Hematopoietic multipotent progenitor cell treated with erythropoietin and hydrocortisone succinate and interleukin-3 and kit ligand, for 6 days (in vitro differentiated cells): ENCODE data around the gene BTBD16.

Experiments used
- DNase-seq: peaks from one replicate; pipeline ENCODE4 v3.0.0-alpha.2; 2015

BTBD16 gene

DNA sequence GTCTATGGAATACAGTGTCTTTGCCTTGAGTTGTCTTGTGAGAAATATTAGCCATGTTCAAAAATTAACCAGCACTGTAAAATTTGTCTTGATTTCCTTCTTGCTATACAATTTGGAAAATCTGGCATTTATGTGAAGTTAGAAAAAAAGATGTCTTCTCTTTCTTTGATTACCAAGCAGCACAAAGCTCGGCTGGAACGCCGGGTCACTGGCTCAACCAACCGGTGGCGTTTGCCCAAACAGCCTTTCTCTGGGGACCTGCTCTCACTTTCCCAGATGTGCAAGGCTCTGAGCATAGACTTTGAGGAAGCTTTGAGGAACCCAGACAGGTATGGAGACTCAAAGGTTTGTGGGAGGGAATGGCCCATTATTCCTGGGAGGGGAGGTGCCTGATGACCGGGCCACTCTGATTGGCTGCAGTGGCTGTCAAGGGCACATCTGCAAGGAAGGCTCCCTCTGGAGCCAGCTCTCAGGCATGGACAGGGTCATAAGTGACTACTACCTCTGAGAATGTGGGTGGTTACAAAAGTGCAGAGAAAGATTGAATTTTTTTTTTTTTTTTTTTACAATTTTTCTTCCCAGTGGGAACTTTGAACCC is 5.6 kb downstream of the BTBD16 start:
- DNase-seq: no peak

DNA sequence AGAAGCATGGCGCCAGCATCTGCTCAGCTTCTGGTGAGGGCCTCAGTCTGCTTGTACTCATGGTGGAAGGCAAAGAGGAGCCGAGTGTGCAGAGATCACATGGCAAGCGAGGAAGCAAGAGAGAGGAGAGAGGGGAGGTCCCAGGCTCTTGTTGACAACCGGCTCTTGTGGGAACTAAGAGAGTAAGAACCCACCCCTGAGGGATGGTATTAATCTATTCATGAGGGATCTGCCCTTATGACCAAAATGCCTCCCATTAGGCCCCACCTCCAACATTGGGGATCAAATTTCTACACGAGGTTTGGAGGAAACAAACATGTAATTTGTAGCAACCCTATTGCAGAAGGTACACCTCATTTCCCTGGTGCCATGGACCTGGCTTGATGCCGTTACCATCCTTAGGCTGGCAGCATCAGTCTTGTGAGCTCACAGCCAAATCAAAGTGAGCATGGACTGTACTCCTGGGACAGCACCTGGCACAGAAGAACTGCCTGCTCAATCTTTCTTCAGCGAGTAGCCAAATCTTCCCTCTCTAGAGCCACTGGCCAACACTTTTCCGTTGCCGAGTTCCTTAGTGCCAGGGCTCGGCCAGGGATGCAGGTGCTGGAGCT is 6.5 kb downstream of the BTBD16 start:
- DNase-seq: no peak

DNA sequence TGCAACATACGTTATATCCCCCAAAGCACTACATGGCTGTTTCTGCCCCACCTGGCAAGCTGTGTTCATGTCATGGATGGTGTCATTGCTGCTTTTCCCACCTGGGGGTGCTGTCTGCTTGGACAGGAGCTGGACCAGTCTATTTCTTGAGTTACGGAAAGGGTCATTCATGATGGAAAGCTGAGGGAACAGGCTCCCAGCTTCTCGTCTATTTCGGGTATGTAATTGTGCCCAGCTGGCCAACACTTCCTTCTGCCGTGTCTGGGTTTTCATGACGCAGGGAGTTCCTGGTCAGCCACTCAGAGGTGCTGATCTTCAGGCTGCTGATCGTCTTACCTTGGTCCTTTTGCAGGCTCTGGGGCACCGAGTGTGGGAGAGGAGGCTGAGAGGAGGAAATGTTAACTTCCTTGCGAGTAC is 8.6 kb downstream of the BTBD16 start:
- DNase-seq: peak; percentile 27

DNA sequence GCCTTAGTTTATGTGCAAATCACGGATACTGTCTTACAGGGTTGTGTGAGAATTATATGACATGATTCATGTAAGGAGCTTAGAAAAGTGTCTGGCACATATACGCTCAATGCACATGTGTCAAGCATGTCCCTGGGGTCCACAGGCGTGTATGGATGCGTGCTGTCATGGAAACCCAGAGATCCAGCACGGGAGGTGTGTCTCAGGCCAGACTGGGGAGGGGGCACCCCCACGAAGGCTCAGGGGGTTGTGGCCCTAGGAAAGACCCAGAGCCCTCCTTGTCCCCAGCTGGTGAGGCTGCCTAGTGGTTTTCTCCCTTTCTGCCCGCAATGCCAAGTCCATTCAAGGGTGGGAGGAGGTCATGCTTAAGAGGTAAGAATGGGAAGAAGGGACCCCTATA is 9.1 kb downstream of the BTBD16 start:
- DNase-seq: no peak

DNA sequence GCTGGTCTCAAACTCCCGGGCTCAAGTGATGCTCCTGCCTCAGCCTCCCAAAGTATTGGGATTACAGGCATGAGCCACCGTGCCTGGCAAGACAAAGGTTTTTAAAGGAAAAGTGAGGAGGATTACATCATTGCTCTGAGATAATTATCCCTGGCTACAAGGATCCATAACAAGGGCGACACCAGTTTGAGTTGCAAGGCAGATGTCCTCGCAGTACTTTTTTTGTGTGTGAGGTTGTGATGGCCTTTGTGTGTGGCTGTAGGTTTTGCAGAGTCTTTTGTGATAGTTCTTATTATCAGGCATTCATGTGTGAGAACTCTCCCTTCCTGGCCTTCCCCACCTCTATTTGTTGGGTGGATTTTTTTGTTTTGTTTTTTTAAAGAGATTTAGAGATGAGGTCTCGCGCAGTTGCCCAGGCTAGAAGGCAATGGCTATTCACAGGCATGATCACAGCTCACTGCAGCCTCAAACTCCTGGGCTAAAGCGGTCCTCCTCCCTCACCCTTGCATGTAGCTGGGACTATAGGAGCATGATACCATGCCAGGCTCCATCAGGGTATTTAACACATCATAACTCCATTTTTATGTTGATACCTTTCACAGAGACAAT is 10.0 kb downstream of the BTBD16 start:
- no peak for DNase-seq

DNA sequence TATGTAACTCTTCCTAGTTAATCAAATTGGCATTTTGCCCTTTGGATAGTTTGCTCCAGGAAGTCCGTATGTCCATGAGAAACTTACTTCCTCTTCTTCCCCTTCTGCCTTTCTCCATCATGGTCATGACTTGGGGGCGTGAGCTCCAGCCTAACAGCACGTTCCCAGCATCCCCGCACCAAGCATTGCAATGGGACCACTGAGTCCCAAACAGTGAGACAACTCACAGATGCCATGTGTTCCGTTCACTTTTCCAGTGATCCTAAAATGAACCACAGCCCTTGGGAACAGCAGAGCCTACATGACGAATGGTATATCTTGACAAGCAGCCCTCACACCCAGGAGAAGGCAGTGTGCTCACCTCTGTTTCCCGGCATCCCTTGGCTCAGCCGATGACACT is 10.7 kb downstream of the BTBD16 start:
- no peak for DNase-seq

DNA sequence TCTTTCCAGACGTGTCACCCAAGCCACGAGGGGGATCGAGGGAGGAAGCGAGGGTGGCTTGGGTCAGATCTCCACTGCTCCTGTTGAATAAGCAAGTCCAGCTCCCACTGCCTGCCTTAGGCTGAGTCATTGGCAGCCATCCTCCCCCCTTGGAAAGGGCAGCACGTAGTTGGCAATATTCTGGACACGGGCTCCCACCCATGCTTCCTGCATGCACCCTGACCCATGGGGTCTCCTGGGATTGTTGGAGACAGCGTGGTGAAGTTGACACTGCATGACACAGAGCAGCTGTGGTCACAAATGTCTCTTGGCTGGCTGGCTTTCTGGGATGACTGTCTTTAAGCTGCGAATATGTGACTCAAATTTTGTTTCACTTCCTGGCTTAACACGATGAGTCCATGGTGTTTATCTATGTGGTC is 11.2 kb downstream of the BTBD16 start:
- DNase-seq: no peak

DNA sequence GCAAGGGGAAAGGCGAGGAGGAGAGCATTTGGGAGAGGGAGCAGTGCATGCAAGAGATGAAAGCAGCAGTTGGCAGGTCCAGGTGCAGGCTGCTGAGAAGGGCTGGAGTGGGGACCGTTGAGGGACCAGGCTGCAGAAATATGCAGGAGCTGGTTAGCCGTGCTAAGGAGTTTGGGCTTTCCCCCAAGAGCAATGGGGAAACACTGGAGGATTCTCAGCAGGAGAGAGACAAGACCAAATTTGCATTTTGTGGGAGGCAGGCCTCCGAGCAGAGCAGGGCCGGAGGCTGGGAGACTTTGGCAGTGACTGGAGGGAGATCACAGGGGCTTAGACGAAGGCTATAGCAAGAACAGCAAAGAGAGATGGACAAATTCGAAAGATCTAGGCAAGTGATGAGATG is 11.8 kb downstream of the BTBD16 start:
- DNase-seq: no peak

DNA sequence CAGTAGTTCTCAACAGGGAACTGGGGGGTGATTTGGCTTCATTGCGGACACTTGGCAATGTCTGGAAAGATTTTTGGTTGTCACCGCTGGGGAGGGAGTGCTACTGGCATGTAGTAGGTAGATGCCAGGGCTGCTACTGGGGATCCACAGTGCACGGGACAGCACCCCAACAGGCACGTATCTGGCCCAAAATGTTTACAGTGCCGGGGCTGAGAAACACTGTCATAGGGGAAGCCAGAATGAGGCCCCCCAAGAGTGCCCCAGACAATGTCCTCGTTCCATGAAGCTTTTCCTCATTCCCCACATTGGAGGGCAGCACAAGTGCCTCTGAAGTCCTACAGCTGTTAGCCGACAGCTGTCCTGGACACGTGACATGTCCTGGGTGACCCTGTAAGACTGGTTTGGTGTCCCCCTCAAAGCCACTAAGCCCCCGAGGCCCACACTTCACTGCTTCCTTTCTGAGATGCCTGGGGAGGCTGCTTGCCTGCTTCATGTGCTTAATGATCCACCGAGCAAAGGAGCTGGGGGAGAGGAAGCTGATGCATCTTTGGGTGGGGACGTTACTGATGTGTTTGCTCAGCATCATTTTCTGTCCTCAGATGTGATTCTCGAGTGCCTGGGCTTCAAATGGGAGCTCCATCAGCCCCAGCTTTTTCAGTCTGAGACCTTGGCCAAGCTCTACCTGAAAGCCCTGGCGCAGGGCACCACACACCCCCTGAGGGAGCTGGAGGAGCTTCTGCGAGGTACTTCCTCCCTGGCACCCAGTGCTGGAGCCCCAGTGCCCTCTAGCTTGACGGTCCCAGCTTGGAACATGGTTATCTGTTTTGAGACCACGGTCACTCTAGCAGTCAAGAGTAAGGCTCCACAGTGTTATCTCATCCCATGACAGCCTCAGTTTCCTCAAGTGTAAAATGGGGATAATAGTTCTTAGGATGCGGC is 14.7 kb downstream of the BTBD16 start:
- no peak for DNase-seq

DNA sequence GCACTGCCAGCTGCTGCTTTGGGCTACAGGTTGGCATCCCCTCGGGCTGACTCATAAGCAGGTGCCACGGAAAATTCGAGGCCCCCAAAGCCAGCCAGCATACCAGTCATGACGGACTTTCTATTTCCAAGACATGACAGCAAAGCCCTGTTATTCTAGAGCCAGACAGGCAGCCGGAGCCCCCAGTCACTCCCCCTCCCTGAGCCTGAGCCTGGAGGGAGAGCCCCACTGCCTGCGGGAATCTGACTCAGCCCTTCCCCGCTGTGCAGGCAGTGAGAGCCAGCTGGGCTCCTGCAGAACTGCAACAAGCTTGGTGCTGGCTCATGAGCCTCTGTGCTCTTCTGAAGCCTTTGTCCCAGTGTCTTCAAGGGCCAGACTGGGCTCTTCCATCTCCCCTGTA is 15.8 kb downstream of the BTBD16 start:
- DNase-seq: no peak

DNA sequence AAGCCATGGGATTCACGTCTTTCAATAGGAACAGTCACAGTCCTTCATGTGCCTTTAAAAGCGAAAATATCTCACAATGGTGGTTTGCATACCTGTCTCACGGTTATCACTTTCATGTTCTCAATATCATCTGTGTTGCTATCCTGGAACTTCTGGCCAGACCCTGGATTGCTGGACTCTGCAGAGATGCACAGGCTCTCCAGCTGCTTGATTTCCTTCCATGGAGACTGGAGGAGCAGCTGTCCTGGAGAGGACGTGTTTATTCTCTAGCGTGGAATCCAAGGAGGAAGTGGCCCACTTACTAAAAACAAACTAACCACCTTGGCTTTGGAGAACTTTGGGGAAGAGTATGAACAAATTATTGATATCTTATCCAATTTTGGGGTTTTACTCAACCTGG is 16.5 kb downstream of the BTBD16 start:
- no peak for DNase-seq

DNA sequence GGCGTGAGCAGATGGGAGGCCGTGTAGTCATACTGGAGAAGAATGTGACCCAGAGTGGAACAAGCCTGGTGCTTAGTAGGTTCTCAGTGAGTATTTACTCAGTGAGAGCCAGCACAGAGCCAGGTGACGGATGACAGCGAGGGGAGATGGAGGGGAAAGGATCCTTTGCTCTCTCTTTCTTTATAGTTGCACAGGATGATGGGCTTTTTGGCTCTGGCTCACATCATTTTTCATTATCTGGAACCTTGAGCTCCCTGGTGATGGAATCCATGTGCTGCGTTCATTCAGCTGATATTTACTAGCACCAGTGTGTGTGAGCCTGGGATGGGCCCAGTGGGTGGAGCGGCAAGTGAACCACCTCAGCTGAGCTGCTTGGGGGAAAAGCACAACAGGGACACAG is 17.2 kb downstream of the BTBD16 start:
- no peak for DNase-seq

DNA sequence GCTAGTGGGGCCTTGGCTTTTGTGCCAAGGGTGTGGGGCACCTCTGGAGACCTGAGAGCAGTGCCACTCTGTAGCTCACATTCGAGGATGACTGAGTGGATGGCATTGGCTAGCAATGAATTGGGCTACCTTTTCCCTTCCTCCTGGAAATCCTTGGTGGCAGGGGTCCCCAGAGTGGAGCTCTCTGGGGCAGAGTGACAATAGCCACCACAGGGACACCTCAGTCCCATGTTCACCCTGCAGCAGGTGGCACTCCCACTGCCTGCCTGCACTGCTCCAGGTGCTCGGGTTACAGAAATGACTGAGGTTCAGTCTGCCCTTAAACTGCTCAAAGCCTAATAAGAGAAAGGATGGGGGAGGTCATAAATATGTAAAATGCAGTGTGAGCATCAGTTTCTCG is 17.8 kb downstream of the BTBD16 start:
- no peak for DNase-seq

DNA sequence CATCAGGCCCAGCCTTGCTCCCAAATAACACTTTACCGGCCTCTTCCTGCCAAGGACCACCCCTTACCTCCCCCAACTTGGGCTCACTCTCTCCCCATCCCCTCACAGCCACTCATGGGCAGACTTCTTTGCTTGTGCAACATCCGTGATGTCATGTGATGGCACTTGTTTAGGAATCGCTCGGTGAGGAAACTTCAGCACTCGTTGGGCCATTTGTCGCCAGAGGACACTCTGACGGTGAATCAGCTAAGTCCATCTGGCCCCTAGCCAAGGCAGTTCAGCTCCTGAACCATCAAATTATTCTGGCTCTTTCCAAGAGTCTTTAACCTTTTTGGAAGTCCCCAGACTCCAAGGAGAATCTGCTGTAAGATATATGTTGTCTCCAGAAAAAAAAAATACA is 19.2 kb downstream of the BTBD16 start:
- no peak for DNase-seq

DNA sequence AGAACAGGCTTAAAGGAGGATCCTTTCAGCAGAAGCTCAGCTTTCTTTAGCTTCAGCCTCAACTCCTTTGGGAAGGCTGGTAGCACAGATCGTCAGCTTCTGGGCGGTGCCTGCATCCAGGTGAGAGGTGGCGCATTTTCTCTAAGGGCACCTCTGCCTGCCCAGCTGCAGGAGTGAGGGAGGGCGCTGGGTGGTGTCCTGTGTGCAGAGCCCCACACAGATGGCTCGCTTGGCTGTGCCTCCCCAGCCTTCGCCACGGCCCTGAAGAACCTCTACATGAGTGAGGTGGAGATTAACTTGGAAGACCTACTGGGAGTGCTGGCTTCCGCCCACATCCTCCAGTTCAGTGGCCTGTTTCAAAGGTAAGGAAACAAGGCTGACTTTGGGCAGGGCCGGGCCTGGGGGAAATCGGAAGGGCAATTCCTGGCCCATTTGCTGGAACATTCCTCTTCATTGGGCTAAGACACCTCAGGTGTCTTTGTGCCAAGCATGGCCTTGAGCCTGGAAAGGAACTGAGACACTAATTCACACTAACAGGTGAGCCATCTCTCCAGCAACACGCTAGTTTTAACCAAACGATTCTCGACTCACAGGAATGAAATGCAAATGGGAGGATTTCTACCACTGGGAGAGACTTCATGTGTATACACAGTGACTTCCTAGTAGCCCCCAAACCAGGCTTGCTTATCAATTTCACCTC is 19.9 kb downstream of the BTBD16 start:
- DNase-seq: no peak

DNA sequence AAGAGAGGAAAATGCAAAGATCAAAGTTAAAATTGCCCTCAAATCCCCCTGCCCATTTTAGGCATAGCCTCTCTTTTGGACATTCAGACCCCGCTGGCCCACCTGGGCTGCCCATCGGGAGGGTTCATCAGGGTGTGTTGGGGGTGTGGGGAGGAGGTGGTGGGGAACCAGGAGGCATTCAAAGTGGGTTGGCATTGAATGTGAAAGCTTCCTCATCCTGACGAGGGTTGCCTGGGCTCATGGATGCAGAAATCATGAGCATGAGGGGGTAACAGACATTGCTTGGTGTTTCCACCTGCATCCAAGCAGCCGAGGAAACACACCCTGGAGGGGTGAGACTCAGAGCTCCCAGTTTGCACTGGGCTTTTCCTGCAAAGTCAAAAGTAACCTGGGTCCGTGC is 20.6 kb downstream of the BTBD16 start:
- no peak for DNase-seq

DNA sequence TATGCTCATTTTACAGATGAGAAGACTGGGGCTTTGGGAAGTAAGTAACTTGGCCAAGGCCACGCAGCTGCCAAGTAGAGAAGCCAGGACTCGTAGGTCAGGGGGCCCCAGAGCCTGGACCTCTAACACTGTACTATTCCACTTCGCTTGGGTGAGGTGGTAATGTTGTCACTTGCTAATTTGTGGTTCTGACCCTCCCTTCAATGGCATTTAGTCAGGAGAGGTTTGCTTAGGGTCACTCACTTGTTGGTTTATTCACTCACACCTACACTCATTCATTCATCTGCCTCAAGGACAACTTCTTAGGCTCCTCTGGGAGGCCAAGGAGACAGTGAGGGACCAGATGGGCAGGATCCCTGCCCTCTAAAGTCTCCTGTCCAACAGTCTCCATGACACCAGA is 21.3 kb downstream of the BTBD16 start:
- no peak for DNase-seq

DNA sequence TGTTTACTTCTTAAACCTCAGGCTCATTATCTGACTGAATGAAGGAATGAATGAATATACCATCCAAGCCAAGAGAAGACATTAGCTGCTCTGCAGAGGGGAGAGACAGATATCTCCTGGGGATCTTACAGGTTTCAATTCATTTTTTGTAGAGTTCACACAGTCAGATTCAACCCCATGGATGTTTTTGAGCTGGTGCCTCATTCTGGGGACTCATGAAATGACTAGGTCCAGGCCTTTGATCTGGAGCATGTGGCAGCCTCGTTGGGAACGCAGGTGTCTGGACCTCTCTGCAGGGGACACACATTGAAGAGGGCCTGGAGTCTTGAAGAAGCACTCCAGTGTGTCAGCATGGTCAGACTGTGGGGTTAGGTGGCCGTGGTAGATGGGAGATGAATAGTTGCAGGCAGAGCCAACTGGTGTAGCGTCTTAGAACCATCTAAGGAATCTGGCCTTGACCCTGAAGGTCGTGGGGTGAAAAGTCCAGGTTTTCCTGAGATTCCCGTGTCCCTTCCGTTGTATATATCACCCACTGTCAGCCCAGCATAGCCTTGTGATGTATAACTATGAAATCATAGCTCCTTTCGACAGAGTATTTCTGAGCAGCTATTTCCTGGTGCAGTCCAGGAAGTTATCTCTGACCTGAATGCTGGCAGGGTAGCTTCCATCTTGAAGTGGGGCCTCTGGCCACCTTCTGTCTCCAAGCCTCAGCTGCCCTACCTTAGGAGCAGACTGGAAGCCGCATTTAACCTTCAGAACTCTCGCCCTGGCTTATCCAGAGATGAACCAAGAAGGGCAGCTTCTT is 22.3 kb downstream of the BTBD16 start:
- DNase-seq: no peak

DNA sequence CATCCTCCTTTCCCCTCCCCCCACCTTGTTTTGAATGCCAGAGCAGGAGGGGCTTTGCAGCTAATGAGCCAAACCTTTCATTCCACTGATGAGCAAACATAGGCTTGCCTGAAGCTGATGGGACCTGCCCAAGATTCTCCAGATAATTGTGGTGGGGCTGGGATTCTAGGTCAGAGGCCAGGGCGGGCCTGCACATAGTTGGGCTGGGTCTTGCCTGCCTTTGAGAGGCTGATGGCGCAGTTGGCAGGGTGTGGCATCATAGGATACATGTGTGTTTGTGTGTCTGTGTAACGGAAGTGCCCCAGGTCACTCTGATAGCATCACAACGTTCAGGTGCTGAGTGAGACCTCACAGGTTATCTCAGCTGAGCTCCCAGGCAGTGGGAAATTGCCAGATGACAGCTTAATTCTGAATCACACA is 22.9 kb downstream of the BTBD16 start:
- no peak for DNase-seq

DNA sequence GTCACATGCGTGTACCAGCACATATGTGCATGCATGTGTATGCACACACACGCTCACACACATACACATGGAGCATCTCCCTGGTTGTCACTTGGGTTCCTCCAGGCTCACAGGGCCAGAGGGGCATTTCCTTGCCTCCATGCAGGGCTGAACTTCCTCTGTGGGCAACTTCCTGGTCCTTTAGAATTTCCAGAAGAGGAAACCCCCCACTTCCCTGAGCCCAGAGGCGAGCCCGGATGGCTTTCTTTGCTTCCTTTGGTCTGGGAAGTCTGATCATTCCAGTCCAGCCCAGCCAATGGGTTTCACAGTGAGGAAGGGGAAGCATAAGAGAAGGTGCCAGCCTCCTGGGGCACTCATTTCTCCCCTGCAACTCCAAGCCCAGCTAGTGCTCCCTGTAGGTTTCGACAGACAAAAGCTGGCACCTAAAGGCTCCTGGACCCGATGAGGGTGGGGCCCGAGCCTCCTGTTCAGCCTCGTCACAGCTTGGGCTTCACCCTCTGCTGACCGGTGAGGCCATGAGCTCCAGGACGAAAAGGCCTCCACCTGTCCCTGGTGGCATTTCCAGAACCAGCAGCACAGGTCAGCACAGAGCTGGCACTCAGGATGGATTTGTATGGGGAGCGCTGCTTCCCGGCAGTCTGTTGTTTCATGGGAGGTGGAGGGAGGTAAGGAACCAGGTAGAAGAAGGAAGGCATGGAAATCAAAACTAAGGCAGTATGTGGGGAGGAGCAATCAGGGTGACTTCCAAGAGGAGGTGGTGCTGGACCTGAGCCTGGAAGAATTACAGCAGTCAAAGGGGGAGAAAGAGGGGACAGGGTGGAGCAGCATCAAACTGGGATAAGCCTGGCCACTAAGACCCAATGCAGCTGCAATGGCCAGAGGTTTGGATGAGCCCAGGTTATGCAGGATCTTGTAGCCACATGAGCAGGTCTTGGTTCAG is 23.7 kb downstream of the BTBD16 start:
- no peak for DNase-seq

DNA sequence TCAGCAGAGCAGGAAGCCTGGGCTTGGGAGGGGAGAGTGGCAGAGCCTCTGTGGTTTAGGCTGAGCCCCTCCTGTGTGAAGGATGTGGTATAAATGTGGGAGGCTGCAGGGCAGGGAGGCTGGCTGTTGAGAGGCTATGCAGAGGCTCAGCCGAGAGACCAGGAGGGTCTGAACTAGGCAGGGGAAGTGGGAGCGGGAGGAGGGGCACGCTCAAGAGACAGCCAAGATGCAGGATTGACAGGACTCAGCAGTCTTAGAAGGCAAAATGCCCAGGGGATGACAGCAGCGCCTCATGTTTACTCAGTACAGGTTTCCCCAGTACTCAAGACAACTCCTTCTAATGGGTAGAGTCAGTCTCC is 24.3 kb downstream of the BTBD16 start:
- DNase-seq: no peak
